ENCODE data around the gene ZNF486. TPM values are rescaled to one million over a fixed set of nuclear protein-coding genes. Genes with fewer than 3 reads are reported as not detected.

The ZNF486 gene
- total RNA-seq, 2 donors from 2014 or later, result 4.3 to 5.0 TPM

Other genes starting within 250 kb of the ZNF486 start
- 1 to 10 TPM; 1.7 to 5.5 TPM for gene ZNF682, start 127.7 kb upstream of the ZNF486 start, total RNA-seq
- gene ZNF90, start 89.2 kb upstream of the ZNF486 start, total RNA-seq, result 1 to 10 TPM; 3.4 to 6.8 TPM